Measurements from ENCODE around the gene SLC25A48. TPM values are rescaled to one million over a fixed set of nuclear protein-coding genes. Genes with fewer than 3 reads are reported as not detected.

SLC25A48 gene
- total RNA-seq, 2 experiments from 2014 or later, result not detected

DNA sequence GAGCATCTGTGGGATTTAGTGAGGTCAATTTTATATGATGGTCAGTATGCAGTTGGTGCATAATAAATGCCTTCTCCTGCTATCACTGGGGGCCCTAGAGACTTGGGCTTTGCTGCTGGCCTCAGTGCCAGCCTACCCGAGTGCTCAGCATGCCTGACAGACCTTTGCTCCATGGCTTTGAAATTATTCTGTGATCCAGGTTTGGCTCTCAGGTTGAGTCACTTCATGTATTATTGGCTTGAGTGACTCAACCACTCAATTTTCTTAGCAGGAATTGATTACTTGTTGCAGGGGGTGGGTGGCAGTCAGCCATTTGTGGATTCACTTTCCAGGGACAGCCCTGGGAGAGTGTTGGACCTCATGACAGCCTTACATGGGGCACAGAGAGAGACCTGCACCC lies 13.5 kb downstream of the SLC25A48 start:
- Histone ChIP-seq H3K9me2 (ENCODE audit: insufficient read depth, low read length) (no peaks in the 10 kb centered on the region), H3K36me3 (ENCODE audit: insufficient read depth, low read length) (no peaks in the 10 kb centered on the region), H3K27ac (ENCODE audit: low read depth, low read length, poor library complexity, severe bottlenecking) (no peak overlapping the region), H2AFZ (ENCODE audit: low read length) (no peak overlapping the region), H3K4me2 (ENCODE audit: low read length) (no peak overlapping the region), H4K20me1 (ENCODE audit: insufficient read depth, low read length) (no peaks in the 10 kb centered on the region), H3K4me1 (ENCODE audit: insufficient read depth, low read length, poor library complexity, severe bottlenecking) (no peaks in the 10 kb centered on the region), H3K79me2 (ENCODE audit: insufficient read depth, low read depth, low read length) (no peaks in the 10 kb centered on the region), H3K4me3 (ENCODE audit: low read depth, low read length, poor library complexity, severe bottlenecking) (no peak overlapping the region), H3K9me3 (ENCODE audit: low read length) (no peaks in the 10 kb centered on the region)
- no peak for DNase-seq (ENCODE audit: low spot score)
- intact Hi-C loops (cut with micrococcal nuclease; ENCODE audit: unreplicated experiment), result no loop called here
- POLR2A ChIA-PET, result no interaction called here
- BruUV-seq (replicated peaks), result no TSS peak
- TF ChIP-seq, protein P1, sequence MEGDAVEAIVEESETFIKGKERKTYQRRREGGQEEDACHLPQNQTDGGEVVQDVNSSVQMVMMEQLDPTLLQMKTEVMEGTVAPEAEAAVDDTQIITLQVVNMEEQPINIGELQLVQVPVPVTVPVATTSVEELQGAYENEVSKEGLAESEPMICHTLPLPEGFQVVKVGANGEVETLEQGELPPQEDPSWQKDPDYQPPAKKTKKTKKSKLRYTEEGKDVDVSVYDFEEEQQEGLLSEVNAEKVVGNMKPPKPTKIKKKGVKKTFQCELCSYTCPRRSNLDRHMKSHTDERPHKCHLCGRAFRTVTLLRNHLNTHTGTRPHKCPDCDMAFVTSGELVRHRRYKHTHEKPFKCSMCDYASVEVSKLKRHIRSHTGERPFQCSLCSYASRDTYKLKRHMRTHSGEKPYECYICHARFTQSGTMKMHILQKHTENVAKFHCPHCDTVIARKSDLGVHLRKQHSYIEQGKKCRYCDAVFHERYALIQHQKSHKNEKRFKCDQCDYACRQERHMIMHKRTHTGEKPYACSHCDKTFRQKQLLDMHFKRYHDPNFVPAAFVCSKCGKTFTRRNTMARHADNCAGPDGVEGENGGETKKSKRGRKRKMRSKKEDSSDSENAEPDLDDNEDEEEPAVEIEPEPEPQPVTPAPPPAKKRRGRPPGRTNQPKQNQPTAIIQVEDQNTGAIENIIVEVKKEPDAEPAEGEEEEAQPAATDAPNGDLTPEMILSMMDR (conservative IDR thresholded peaks at IDR 0.05; ENCODE audit: low read length), result no peak
- no peak for TF ChIP-seq EZH2phosphoT487 (IDR thresholded peaks at IDR 0.05; ENCODE audit: borderline replicate concordance, low read depth, low read length)
- CTCF ChIA-PET (ENCODE audit: unreplicated experiment), result no interaction called here

DNA sequence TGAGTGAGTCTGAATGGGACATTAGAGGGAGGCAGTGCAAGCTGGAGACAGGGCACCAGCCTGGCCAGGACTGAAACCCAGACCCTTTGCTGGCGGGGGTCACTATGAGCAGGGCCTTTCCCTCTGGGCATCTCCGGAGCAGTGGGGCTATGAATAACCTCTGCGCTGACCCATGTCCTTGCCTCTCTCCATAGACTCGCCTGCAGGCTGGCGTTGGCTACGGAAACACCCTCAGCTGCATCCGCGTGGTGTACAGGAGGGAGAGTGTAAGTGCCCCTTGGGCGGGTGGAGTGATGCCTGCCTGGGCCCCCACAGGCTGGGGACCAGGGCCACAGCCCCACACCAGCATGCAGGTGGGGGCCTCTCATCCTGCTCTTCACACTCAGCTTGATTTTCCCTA lies 15.8 kb downstream of the SLC25A48 start:
- POLR2A ChIA-PET, result no interaction called here
- BruUV-seq (replicated peaks), result no TSS peak
- no peak overlapping the region for H2AFZ ChIP-seq (ENCODE audit: low read length)
- H3K79me2 ChIP-seq (ENCODE audit: insufficient read depth, low read depth, low read length), result no peaks in the 10 kb centered on the region
- no peaks in the 10 kb centered on the region for H3K4me1 ChIP-seq (ENCODE audit: insufficient read depth, low read length, poor library complexity, severe bottlenecking)
- no peak overlapping the region for H3K27ac ChIP-seq (ENCODE audit: low read depth, low read length, poor library complexity, severe bottlenecking)
- no peak for DNase-seq (ENCODE audit: low spot score)
- intact Hi-C loops (cut with micrococcal nuclease; ENCODE audit: unreplicated experiment), result no loop called here
- CTCF ChIA-PET (ENCODE audit: unreplicated experiment), result no interaction called here
- H3K4me3 ChIP-seq (ENCODE audit: low read depth, low read length, poor library complexity, severe bottlenecking), result no peak overlapping the region
- no peaks in the 10 kb centered on the region for H4K20me1 ChIP-seq (ENCODE audit: insufficient read depth, low read length)
- H3K9me3 ChIP-seq (ENCODE audit: low read length), result no peaks in the 10 kb centered on the region
- TF ChIP-seq, protein P1 (conservative IDR thresholded peaks at IDR 0.05; ENCODE audit: low read length), result no peak
- no peak for TF ChIP-seq EZH2phosphoT487 (IDR thresholded peaks at IDR 0.05; ENCODE audit: borderline replicate concordance, low read depth, low read length)
- H3K4me2 ChIP-seq (ENCODE audit: low read length), result no peak overlapping the region
- no peaks in the 10 kb centered on the region for H3K9me2 ChIP-seq (ENCODE audit: insufficient read depth, low read length)
- H3K36me3 ChIP-seq (ENCODE audit: insufficient read depth, low read length), result no peaks in the 10 kb centered on the region

DNA sequence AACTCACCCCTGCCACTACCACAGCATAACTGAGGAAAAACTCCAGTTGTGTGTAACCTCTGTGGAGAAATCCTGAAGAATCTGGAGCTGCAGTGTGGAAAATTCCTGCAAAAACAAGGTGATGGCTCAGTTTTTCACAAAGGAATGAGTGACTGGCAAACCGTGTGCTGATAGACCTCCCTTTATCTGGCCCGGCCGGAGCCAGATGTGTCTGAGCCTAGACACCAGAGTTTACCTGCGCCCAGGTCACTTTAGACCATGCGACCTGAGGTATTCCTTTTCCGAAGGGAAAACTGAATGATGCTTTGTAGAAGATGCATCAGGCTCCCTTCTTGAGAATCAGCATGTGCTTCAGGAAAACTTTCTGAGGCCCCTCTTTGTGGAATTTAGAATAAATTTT lies 16.2 kb downstream of the SLC25A48 start:
- intact Hi-C loops (cut with micrococcal nuclease; ENCODE audit: unreplicated experiment), result no loop called here
- Histone ChIP-seq H3K9me2 (ENCODE audit: insufficient read depth, low read length) (no peaks in the 10 kb centered on the region), H4K20me1 (ENCODE audit: insufficient read depth, low read length) (no peaks in the 10 kb centered on the region), H3K4me2 (ENCODE audit: low read length) (no peak overlapping the region), H3K4me1 (ENCODE audit: insufficient read depth, low read length, poor library complexity, severe bottlenecking) (no peaks in the 10 kb centered on the region), H3K27ac (ENCODE audit: low read depth, low read length, poor library complexity, severe bottlenecking) (no peak overlapping the region), H3K4me3 (ENCODE audit: low read depth, low read length, poor library complexity, severe bottlenecking) (no peak overlapping the region), H3K79me2 (ENCODE audit: insufficient read depth, low read depth, low read length) (no peaks in the 10 kb centered on the region), H3K36me3 (ENCODE audit: insufficient read depth, low read length) (no peaks in the 10 kb centered on the region), H3K9me3 (ENCODE audit: low read length) (no peaks in the 10 kb centered on the region), H2AFZ (ENCODE audit: low read length) (no peak overlapping the region)
- no peak for DNase-seq (ENCODE audit: low spot score)
- BruUV-seq (replicated peaks), result no TSS peak
- TF ChIP-seq EZH2phosphoT487 (IDR thresholded peaks at IDR 0.05; ENCODE audit: borderline replicate concordance, low read depth, low read length), result no peak
- TF ChIP-seq, protein P1 (conservative IDR thresholded peaks at IDR 0.05; ENCODE audit: low read length), result no peak
- POLR2A ChIA-PET, result no interaction called here
- CTCF ChIA-PET (ENCODE audit: unreplicated experiment), result no interaction called here

All from OCI-LY7 (cell line).